Activated CD8-positive, alpha-beta T cell treated with anti-CD3 and anti-CD28 coated beads, Interleukin-2, amount 10 ng/mL, durations not matched to agents 7 days and 5 days (primary cell): ENCODE data around the gene EBF3. TPM values are rescaled to one million over a fixed set of nuclear protein-coding genes. Genes with fewer than 3 reads are reported as not detected.

Experiments used
- ATAC-seq: fragments of 150-1000 bp; cut with Tn5 transposase; one replicate; pipeline ENCODE4 v1.10.0; 2021; ENCODE audit warnings: moderate library complexity
- CTCF ChIA-PET: fragments of 350-600 bp; sonication (Branson Sonifier 250); formaldehyde crosslinking; loops from one replicate; lab custom pipeline; 2021; ENCODE audit warnings: antibody characterized with exemption; lab: Charles Lee
- POLR2A ChIA-PET: fragments of 350-600 bp; sonication (Branson Sonifier 250); formaldehyde crosslinking; loops from one replicate; lab custom pipeline; 2021; ENCODE audit warnings: antibody characterized with exemption; lab: Charles Lee
- DNase-seq: peaks from one replicate; pipeline ENCODE4 v3.0.0-alpha.2; 2020
- H3K27ac Mint-ChIP-seq: one replicate; pipeline ENCODE4 v1.8.0; 2021; ENCODE audit warnings: mild to moderate bottlenecking, mixed read lengths
- H3K27me3 Mint-ChIP-seq: one replicate; pipeline ENCODE4 v1.8.0; 2021; ENCODE audit warnings: low read depth, mixed read lengths
- H3K36me3 Mint-ChIP-seq: one replicate; pipeline ENCODE4 v1.8.0; 2021; ENCODE audit warnings: low read depth, mixed read lengths
- H3K4me1 Mint-ChIP-seq: one replicate; pipeline ENCODE4 v1.8.0; 2021; ENCODE audit warnings: low read depth, mixed read lengths
- H3K4me3 Mint-ChIP-seq: one replicate; pipeline ENCODE4 v1.8.0; 2021; ENCODE audit warnings: mild to moderate bottlenecking, mixed read lengths
- H3K9me3 Mint-ChIP-seq: one replicate; pipeline ENCODE4 v1.8.0; 2022; ENCODE audit warnings: mixed read lengths; ENCODE audit not compliant: insufficient read depth
- total RNA-seq, 2 experiments: library from RNA; stranded (reverse); gene quantifications; one replicate each; pipeline ENCODE4 v1.2.3, GENCODE V29; 2021

Gene EBF3
- total RNA-seq, 2 experiments from 2014 or later: not detected

GRCh38 chr10:129852829-129853561 is 111.1 kb downstream of the EBF3 start:
- no peaks in the 10 kb centered on the region for H3K27me3 Mint-ChIP-seq
- no peaks in the 10 kb centered on the region for H3K36me3 Mint-ChIP-seq
- CTCF ChIA-PET: interaction anchor here (1.1 to 1.5 kb wide), 3 partner anchors 23 to 821 kb away, joined by 3 to 4 read pairs (median 3); no protein-coding TSS in a partner anchor
- DNase-seq (no peak), ATAC-seq (no peak)
- H3K4me1 Mint-ChIP-seq: no peaks in the 10 kb centered on the region
- no peaks in the 10 kb centered on the region for H3K9me3 Mint-ChIP-seq
- no peak overlapping the region for H3K4me3 Mint-ChIP-seq
- POLR2A ChIA-PET: no interaction called here
- H3K27ac Mint-ChIP-seq: no peak overlapping the region

DNA sequence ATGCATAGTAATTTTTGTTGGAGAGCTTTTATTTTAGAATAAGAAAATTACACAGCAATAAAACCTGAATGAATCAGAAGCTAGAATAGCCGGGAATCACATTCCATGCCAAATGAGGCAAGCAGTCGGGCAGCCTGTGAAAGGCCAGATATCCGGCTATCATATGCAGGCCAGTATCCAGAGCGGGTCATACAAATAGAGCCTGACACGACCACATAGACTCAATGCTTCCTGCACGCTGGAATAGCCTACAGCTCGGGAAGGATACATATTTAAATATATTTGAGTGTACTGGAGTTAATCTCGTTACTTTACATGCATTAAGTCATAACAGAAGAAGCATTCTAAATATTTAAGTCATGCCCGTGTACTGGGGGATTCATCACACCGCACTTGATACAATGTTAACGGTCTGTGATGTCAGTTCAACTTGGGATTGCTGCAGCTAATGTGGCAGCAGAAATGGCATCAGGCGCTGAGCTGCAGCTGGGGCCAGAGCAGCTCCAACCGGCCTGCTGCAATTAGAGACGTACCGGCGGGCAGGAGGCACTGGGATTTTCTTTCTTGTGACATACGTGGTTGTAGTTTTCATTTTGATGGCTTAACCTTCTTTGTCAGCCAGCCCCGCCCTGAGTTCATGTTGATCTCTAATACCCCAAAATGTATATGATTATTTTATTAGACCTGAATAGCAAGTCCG is 112.0 kb downstream of the EBF3 start:
- Mint-ChIP-seq H3K4me1 (no peaks in the 10 kb centered on the region), H3K4me3 (no peak overlapping the region), H3K27me3 (no peaks in the 10 kb centered on the region), H3K9me3 (no peaks in the 10 kb centered on the region), H3K36me3 (no peaks in the 10 kb centered on the region), H3K27ac (no peak overlapping the region)
- ChIA-PET POLR2A (no interaction called here), CTCF (interaction anchor here (1.5 kb wide), 1 partner anchor 820 kb away, joined by 3 read pairs; no protein-coding TSS in a partner anchor)
- ATAC-seq: no peak
- DNase-seq: no peak

DNA sequence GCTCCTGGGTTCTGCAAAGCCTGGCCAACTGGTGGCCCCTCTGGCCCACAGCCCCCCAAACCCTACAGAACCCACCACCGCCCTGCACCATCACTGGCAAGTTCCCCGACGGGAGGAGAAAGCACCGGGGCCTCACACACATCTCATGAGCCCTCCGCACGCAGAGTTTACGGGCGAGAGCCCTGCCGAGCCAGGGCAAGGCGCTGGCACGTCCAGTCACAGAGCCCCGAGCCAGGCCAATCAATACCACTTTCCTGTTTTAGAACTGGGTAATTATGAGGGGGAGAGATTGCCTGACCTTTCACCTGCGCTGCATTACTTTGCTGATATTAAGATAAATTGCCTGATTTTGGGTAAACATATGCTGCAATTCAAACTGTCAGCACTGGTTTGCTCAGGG is 113.3 kb downstream of the EBF3 start:
- ATAC-seq (no peak), DNase-seq (no peak)
- Mint-ChIP-seq H3K4me3 (no peak overlapping the region), H3K27ac (no peak overlapping the region), H3K4me1 (no peaks in the 10 kb centered on the region), H3K36me3 (no peaks in the 10 kb centered on the region), H3K27me3 (no peaks in the 10 kb centered on the region), H3K9me3 (no peaks in the 10 kb centered on the region)
- POLR2A ChIA-PET: no interaction called here
- CTCF ChIA-PET: no interaction called here

DNA sequence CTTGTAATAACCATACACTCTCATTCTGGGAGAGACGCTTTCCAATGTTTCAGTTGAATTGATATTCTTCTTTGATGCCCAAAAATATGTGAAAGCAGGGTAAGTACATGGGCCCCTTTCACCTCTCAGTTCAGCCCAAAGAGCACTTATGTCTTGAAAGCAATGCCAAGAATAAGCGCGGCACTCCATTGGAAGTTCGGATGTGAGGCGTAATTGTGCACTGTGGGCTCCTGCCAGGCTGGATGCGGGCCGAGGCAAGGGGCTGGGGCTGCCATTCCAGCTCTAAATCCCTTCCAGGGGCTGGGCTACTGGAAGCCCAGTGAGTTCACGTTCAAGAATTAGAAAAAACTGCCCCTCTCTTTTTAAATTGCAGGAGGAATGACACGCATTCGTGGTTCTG is 113.8 kb downstream of the EBF3 start:
- no peak for DNase-seq
- no peaks in the 10 kb centered on the region for H3K9me3 Mint-ChIP-seq
- H3K4me3 Mint-ChIP-seq: no peak overlapping the region
- H3K4me1 Mint-ChIP-seq: no peaks in the 10 kb centered on the region
- ChIA-PET CTCF (no interaction called here), POLR2A (no interaction called here)
- no peak overlapping the region for H3K27ac Mint-ChIP-seq
- ATAC-seq: no peak
- H3K36me3 Mint-ChIP-seq: no peaks in the 10 kb centered on the region
- no peaks in the 10 kb centered on the region for H3K27me3 Mint-ChIP-seq

DNA sequence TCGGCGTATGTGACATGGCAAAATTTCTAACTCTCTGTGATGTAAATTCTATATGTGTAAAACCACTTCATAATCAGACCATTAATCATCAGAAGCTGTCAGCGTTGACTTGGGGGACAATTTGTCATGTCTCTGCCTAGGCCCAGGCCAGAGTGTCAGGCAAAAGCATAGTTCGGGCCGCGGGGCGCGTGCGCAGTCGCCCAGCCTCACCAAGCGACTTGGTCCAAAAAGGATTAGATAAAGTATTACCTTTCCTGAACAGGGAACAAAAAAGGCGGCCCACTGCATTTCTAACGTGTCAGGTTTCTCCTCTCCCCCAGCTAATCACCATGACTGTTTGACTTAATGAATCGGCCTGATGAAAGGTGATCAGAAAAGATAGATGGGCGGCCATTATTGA is 114.2 kb downstream of the EBF3 start:
- H3K27me3 Mint-ChIP-seq: no peaks in the 10 kb centered on the region
- ChIA-PET CTCF (no interaction called here), POLR2A (no interaction called here)
- no peak overlapping the region for H3K27ac Mint-ChIP-seq
- ATAC-seq (no peak), DNase-seq (no peak)
- H3K9me3 Mint-ChIP-seq: no peaks in the 10 kb centered on the region
- no peaks in the 10 kb centered on the region for H3K4me1 Mint-ChIP-seq
- H3K4me3 Mint-ChIP-seq: no peak overlapping the region
- no peaks in the 10 kb centered on the region for H3K36me3 Mint-ChIP-seq

- H3K27ac Mint-ChIP-seq: no peak overlapping the region
- POLR2A ChIA-PET: no interaction called here
- ATAC-seq: no peak
- CTCF ChIA-PET: no interaction called here
- H3K9me3 Mint-ChIP-seq: no peaks in the 10 kb centered on the region
- no peaks in the 10 kb centered on the region for H3K4me1 Mint-ChIP-seq
- no peak for DNase-seq
- H3K4me3 Mint-ChIP-seq: no peak overlapping the region
- H3K27me3 Mint-ChIP-seq: no peaks in the 10 kb centered on the region
- H3K36me3 Mint-ChIP-seq: no peaks in the 10 kb centered on the region
Measured at GRCh38 chr10:129849452-129849750, 114.7 kb downstream of the EBF3 start.

DNA sequence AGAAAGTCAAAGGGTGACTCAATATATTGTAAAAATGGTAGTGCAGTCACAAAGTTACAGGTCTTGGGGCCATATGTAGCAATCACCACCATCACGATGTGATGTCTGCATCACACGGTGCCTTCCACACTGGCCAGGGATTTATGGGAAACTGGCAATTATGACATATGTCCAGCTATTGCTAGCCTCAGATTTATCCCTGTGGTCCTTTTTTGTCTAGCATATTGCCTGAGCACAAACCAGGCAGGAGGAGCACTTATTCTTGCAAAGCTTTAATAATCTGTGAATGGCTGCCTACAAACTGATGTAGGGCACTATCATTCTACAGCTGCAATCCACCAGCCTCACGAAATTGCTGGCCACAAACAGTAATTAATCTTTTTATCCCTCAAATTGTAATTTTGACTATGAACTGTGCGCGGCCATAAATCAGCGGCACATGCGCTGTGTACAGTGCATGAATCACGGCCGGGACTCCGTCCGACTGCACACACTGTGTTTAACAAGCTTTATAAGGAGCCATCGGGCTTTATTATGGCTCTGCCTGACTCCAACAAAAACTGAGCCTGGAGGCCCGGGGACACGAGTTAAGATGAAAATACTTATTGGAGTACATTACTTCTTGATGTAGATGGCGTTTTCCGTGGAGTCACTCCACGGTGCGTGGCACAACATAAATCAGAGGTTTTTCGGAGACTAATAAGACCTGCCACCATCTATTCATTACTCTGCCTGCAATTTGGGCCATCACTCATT is 115.2 kb downstream of the EBF3 start:
- H3K27me3 Mint-ChIP-seq: no peaks in the 10 kb centered on the region
- no peak overlapping the region for H3K27ac Mint-ChIP-seq
- H3K36me3 Mint-ChIP-seq: no peaks in the 10 kb centered on the region
- no peak overlapping the region for H3K4me3 Mint-ChIP-seq
- no peak for DNase-seq
- H3K4me1 Mint-ChIP-seq: no peaks in the 10 kb centered on the region
- no peak for ATAC-seq
- CTCF ChIA-PET: no interaction called here
- POLR2A ChIA-PET: no interaction called here
- H3K9me3 Mint-ChIP-seq: no peaks in the 10 kb centered on the region

GRCh38 chr10:129847741-129848483 is 116.2 kb downstream of the EBF3 start:
- no peak overlapping the region for H3K27ac Mint-ChIP-seq
- no peak for DNase-seq

GRCh38 chr10:129846991-129847391 is 117.1 kb downstream of the EBF3 start:
- H3K4me1 Mint-ChIP-seq: no peaks in the 10 kb centered on the region
- H3K27me3 Mint-ChIP-seq: no peaks in the 10 kb centered on the region
- ChIA-PET CTCF (no interaction called here), POLR2A (no interaction called here)
- H3K27ac Mint-ChIP-seq: no peak overlapping the region
- DNase-seq: no peak
- H3K36me3 Mint-ChIP-seq: no peaks in the 10 kb centered on the region
- no peak for ATAC-seq
- no peak overlapping the region for H3K4me3 Mint-ChIP-seq
- H3K9me3 Mint-ChIP-seq: no peaks in the 10 kb centered on the region

More at GRCh38 chr10:129847741-129848483, 116.2 kb downstream of the EBF3 start:
- POLR2A ChIA-PET: no interaction called here
- H3K36me3 Mint-ChIP-seq: no peaks in the 10 kb centered on the region
- ATAC-seq: no peak
- no peaks in the 10 kb centered on the region for H3K4me1 Mint-ChIP-seq
- no peaks in the 10 kb centered on the region for H3K9me3 Mint-ChIP-seq
- H3K4me3 Mint-ChIP-seq: no peak overlapping the region
- H3K27me3 Mint-ChIP-seq: no peaks in the 10 kb centered on the region
- CTCF ChIA-PET: no interaction called here

- Mint-ChIP-seq H3K27me3 (no peaks in the 10 kb centered on the region), H3K4me1 (no peaks in the 10 kb centered on the region), H3K27ac (no peak overlapping the region), H3K9me3 (no peaks in the 10 kb centered on the region), H3K36me3 (no peaks in the 10 kb centered on the region), H3K4me3 (no peak overlapping the region)
- no peak for DNase-seq
- no peak for ATAC-seq
- ChIA-PET CTCF (no interaction called here), POLR2A (no interaction called here)
Measured at GRCh38 chr10:129845111-129845753, 118.8 kb downstream of the EBF3 start.

- no peak overlapping the region for H3K4me3 Mint-ChIP-seq
- CTCF ChIA-PET: no interaction called here
Measured at GRCh38 chr10:129844216-129844766, 119.8 kb downstream of the EBF3 start.

More at GRCh38 chr10:129844216-129844766, 119.8 kb downstream of the EBF3 start:
- Mint-ChIP-seq H3K9me3 (no peaks in the 10 kb centered on the region), H3K36me3 (no peaks in the 10 kb centered on the region), H3K27me3 (no peaks in the 10 kb centered on the region), H3K4me1 (no peaks in the 10 kb centered on the region), H3K27ac (no peak overlapping the region)
- DNase-seq (no peak), ATAC-seq (no peak)
- POLR2A ChIA-PET: no interaction called here
